ENCODE measurements around the gene ATXN2. TPM values are rescaled to one million over a fixed set of nuclear protein-coding genes. Genes with fewer than 3 reads are reported as not detected.
"Not testable (repeated sequence)": the region's sequence is repeated elsewhere in the genome, so short reads cannot be mapped to it uniquely, and the experiment has no call there.

Gene ATXN2
- polyA plus RNA-seq, 4 donors, result 67.8 to 92.8 (median 83.5) TPM

GRCh38 chr12:111574797-111575443 is 24.2 kb downstream of the ATXN2 start:
- no peak for DNase-seq (ENCODE audit: low read depth in 4 of 4, low spot score in 3 of 4)

- no peak for DNase-seq (ENCODE audit: low read depth in 4 of 4, low spot score in 3 of 4)
These were observed 25.6 kb downstream of the ATXN2 start for GRCh38 chr12:111573476-111573875.

- no peak for DNase-seq (ENCODE audit: low read depth in 4 of 4, low spot score in 3 of 4)
These were observed 28.8 kb downstream of the ATXN2 start for GRCh38 chr12:111570084-111570961.

GRCh38 chr12:111569363-111570083 is 29.6 kb downstream of the ATXN2 start:
- no peak for DNase-seq (ENCODE audit: low read depth in 4 of 4, low spot score in 3 of 4)

- DNase-seq (ENCODE audit: low read depth in 4 of 4, low spot score in 3 of 4), result not testable (repeated sequence)
These were observed 38.3 kb downstream of the ATXN2 start for GRCh38 chr12:111560844-111561243.

GRCh38 chr12:111558107-111558376 is 41.1 kb downstream of the ATXN2 start:
- no peak for DNase-seq (ENCODE audit: low read depth in 4 of 4, low spot score in 3 of 4)

- DNase-seq (ENCODE audit: low read depth in 4 of 4, low spot score in 3 of 4), result no peak
These were observed 41.6 kb downstream of the ATXN2 start for GRCh38 chr12:111557271-111558106.

- no peak for DNase-seq (ENCODE audit: low read depth in 4 of 4, low spot score in 3 of 4)
These were observed 42.4 kb downstream of the ATXN2 start for GRCh38 chr12:111556676-111557075.

GRCh38 chr12:111555313-111555712 is 43.8 kb downstream of the ATXN2 start:
- not testable (repeated sequence) for DNase-seq (ENCODE audit: low read depth in 4 of 4, low spot score in 3 of 4)

GRCh38 chr12:111546758-111547383 is 52.2 kb downstream of the ATXN2 start:
- no peak for DNase-seq (ENCODE audit: low read depth in 4 of 4, low spot score in 3 of 4)

- no peak for DNase-seq (ENCODE audit: low read depth in 4 of 4, low spot score in 3 of 4)
These were observed 52.9 kb downstream of the ATXN2 start for GRCh38 chr12:111546171-111546570.

- no peak for DNase-seq (ENCODE audit: low read depth in 4 of 4, low spot score in 3 of 4)
These were observed 55.1 kb downstream of the ATXN2 start for GRCh38 chr12:111544032-111544431.

- DNase-seq (ENCODE audit: low read depth in 4 of 4, low spot score in 3 of 4), result no peak
These were observed 66.4 kb downstream of the ATXN2 start for GRCh38 chr12:111532751-111533150.

GRCh38 chr12:111529424-111530368 is 69.4 kb downstream of the ATXN2 start:
- DNase-seq (ENCODE audit: low read depth in 4 of 4, low spot score in 3 of 4), result peak in 3 of 4 donors; percentile 10 to 21 (median 18)

GRCh38 chr12:111523587-111524167 is 75.4 kb downstream of the ATXN2 start:
- no peak for DNase-seq (ENCODE audit: low read depth in 4 of 4, low spot score in 3 of 4)

- no peak for DNase-seq (ENCODE audit: low read depth in 4 of 4, low spot score in 3 of 4)
These were observed 77.3 kb downstream of the ATXN2 start for GRCh38 chr12:111521801-111522200.

- DNase-seq (ENCODE audit: low read depth in 4 of 4, low spot score in 3 of 4), result no peak
These were observed 79.2 kb downstream of the ATXN2 start for GRCh38 chr12:111519937-111520336.

- DNase-seq (ENCODE audit: low read depth in 4 of 4, low spot score in 3 of 4), result no peak
These were observed 80.0 kb downstream of the ATXN2 start for GRCh38 chr12:111519083-111519482.

GRCh38 chr12:111507719-111508118 is 91.4 kb downstream of the ATXN2 start:
- DNase-seq (ENCODE audit: low read depth in 4 of 4, low spot score in 3 of 4), result not testable (repeated sequence)

Measured in left renal pelvis (tissue), 4 donors.